ENCODE data around the gene C8G.

C8G gene

DNA sequence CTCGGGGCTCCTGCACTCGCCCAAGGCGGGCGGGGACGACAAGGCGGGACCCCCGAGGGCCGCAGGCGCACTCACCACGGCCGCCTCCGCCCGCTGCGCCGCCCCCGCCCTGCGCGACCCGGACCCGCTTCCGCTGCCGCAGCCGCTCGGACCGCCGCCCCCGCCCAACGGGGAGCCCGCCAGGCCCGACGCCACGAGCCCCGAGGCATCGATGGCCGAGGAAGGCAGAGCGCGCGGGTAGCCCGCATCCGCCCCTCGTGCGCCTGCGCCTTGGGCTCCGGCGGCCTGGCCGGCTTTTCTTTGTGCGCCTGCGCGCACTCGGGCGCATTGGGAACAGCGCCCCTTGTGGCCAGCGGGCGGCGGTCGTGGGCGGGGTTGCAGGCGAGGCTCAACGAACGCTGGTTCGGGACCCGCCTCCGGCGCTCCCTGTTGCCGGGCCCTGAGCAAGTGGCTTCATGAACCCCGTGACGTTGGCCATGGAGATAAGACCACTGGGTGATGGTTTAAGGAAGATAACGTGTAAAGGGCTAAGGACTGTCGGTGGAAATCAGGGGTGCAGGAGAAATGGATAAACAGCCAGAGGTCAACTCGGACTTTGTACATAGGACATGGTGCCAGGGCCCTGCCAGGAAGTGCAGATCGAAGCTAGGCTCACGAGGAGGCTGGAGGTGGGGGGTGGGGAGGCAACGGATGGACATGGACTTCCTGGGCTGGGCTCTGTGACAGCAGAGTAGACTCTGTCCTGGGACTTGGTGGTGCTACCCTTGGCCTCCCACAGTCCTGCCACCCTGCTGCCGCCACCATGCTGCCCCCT lies at the start of gene C8G, which contains the start of gene FBXW5:
C8G (plus strand) TSS at position 725 of the 814 bp plus-strand sequence; CDS start at position 803, 78 bp downstream.
FBXW5 (minus strand) TSS at position 220 of the 814 bp plus-strand sequence. CDS start 655 bp downstream, outside the sequence.
- peak within 1 kb of the TSS; percentile 94 for H3K4me3 ChIP-seq (ENCODE audit: low read depth, low read length)
- TF ChIP-seq, protein P1, sequence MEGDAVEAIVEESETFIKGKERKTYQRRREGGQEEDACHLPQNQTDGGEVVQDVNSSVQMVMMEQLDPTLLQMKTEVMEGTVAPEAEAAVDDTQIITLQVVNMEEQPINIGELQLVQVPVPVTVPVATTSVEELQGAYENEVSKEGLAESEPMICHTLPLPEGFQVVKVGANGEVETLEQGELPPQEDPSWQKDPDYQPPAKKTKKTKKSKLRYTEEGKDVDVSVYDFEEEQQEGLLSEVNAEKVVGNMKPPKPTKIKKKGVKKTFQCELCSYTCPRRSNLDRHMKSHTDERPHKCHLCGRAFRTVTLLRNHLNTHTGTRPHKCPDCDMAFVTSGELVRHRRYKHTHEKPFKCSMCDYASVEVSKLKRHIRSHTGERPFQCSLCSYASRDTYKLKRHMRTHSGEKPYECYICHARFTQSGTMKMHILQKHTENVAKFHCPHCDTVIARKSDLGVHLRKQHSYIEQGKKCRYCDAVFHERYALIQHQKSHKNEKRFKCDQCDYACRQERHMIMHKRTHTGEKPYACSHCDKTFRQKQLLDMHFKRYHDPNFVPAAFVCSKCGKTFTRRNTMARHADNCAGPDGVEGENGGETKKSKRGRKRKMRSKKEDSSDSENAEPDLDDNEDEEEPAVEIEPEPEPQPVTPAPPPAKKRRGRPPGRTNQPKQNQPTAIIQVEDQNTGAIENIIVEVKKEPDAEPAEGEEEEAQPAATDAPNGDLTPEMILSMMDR (IDR thresholded peaks at IDR 0.05; ENCODE audit: borderline replicate concordance, insufficient read depth, low read depth, low read length), result peak; percentile 99

DNA sequence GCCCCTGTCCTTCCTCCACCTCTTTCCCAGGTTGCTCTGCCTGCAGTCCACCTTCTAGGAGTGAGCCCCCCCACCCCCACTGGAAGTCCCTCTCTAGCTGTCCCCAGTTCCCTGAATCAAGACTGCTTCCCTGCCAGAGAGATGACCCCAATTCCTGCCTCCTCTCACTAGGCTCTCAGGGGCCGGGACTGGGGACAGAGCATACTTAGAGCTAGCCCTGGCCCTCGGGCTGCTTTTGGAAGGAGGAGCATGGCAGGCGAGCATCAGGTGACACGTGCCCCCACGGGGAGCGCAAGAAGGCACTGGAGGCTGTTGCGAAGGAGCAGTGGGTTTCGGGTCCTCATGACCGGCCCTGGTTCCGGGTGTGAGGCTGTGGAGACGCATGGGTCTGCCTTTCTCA lies 49.0 kb upstream of the C8G start:
- TF ChIP-seq, protein P1 (IDR thresholded peaks at IDR 0.05; ENCODE audit: borderline replicate concordance, insufficient read depth, low read depth, low read length), result no peak
- H3K4me3 ChIP-seq (ENCODE audit: low read depth, low read length), result no peak overlapping the region

DNA sequence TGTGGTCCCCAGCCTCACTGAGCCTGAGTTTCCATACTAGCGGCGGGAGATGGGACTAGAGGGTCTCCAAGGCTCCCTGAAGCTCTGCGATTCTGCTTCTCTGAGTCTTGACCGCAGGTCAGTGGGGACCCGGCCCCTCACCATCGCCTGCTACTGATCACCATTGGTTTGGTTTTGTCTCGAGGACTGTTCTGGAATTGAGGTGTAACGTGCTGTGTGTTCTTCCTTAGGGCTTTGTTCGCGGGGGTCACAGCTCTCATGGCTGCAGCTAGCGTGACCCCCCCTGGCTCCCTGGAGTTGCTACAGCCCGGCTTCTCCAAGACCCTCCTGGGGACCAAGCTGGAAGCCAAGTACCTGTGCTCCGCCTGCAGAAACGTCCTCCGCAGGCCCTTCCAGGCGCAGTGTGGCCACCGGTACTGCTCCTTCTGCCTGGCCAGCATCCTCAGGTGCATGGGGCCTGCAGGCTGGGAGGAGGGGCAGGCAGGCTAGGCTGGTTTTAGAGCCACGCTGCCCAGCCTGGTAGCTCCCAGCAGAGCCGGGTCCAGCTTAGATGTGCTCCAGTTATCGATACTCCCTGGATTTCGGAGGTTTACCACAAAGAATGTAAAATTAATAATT lies 46.5 kb upstream of the C8G start:
- TF ChIP-seq, protein P1 (IDR thresholded peaks at IDR 0.05; ENCODE audit: borderline replicate concordance, insufficient read depth, low read depth, low read length), result no peak
- H3K4me3 ChIP-seq (ENCODE audit: low read depth, low read length), result no peak overlapping the region

DNA sequence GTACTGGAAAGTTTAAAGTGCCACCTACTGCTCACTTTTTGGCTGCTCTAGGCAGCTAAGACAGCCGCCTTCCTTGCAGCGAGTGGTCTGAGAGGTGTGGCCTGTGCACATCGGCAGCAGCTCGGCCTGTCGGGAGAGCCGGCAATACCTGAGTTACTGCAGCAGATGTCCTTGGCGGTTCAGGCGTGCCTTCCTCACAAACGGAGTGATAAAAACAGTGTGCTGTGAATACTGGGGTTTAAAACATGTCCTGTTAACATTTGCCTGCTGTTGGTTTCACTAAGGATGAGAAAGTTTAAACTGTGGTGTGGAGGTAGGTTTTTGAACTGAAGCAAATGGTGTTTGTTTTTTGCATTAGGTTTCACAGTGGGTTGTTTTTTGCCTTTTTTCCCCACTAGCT lies 45.8 kb upstream of the C8G start:
- TF ChIP-seq, protein P1 (IDR thresholded peaks at IDR 0.05; ENCODE audit: borderline replicate concordance, insufficient read depth, low read depth, low read length), result peak; percentile 13; the same call in 1 of the 2 replicates
- H3K4me3 ChIP-seq (ENCODE audit: low read depth, low read length), result no peak overlapping the region

DNA sequence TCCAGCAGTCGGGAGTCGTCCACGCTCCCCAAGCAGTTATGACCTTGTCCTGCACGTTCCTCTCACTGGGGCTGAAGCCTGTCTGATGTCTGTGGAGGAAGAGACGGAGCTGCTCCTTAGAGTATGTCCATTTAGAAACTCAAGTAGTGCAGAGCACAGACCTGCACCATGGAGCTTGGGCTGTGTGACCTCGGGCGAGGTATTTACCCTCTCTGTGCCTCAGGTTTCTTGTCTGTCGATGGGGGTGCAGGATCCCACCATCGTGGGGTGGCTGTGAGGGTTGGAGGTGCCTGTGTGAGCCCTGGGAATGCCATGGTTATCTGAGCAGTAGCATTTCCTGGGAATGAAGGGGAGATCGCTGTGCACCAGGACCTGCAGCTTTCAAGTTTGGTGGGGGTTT lies 44.5 kb upstream of the C8G start:
- H3K4me3 ChIP-seq (ENCODE audit: low read depth, low read length), result no peak overlapping the region
- TF ChIP-seq, protein P1 (IDR thresholded peaks at IDR 0.05; ENCODE audit: borderline replicate concordance, insufficient read depth, low read depth, low read length), result no peak

DNA sequence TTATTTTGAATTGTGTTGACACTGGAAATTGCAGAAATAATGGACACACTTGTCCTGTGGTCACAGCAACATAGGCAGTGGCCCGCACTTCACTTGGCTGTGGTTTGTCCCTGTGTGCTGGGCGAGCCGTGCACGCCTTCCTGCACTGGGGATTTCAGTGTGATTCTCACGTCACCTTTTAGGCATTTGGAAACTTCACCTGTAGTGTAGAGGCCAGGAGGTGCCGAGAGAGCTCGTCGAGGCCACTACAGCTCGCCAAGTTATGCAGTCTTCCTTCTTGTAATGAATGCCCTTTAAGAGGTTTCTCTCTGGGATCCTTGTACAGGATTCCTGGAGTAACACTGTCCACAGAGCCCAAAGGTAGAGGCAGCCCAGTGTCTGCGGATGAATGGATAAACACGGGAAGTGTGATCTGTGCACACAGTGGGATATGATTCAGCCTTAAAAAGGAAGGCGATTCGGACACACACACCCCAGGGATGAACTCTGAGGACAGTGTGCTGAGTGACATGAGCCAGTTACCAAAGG lies 44.0 kb upstream of the C8G start:
- TF ChIP-seq, protein P1 (IDR thresholded peaks at IDR 0.05; ENCODE audit: borderline replicate concordance, insufficient read depth, low read depth, low read length), result no peak
- H3K4me3 ChIP-seq (ENCODE audit: low read depth, low read length), result no peak overlapping the region
